ENCODE results near the gene CTNNAL1.

DNA sequence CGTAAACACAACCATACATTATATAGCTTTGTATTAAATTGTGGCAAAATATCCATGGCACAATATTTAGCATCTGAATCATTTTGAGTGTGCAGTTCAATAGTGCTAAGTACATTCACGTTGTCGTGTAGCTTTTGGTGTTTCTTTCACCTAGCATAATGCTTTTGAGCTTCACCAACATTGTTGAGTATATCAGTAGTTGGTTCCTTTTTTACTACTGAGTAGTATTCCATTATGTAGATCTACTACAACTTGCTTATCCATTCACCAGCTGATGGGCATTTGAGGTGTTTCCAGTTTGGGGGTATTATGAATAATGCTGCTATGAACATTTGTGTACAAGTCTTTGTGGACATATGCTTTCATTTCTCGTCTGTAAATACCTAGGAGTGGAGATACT lies 27.3 kb upstream of the CTNNAL1 start:
- no peak for TF ChIP-seq EZH2 (IDR thresholded peaks at IDR 0.05; ENCODE audit: borderline replicate concordance, low read depth, low read length, poor library complexity, severe bottlenecking)
- TF ChIP-seq, protein P1, sequence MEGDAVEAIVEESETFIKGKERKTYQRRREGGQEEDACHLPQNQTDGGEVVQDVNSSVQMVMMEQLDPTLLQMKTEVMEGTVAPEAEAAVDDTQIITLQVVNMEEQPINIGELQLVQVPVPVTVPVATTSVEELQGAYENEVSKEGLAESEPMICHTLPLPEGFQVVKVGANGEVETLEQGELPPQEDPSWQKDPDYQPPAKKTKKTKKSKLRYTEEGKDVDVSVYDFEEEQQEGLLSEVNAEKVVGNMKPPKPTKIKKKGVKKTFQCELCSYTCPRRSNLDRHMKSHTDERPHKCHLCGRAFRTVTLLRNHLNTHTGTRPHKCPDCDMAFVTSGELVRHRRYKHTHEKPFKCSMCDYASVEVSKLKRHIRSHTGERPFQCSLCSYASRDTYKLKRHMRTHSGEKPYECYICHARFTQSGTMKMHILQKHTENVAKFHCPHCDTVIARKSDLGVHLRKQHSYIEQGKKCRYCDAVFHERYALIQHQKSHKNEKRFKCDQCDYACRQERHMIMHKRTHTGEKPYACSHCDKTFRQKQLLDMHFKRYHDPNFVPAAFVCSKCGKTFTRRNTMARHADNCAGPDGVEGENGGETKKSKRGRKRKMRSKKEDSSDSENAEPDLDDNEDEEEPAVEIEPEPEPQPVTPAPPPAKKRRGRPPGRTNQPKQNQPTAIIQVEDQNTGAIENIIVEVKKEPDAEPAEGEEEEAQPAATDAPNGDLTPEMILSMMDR (conservative IDR thresholded peaks at IDR 0.05; ENCODE audit: low read depth, low read length), result no peak

Data from A673 (cell line).